ENCODE data around the gene SYCE3.

- TF ChIP-seq CTCF (IDR thresholded peaks at IDR 0.05) = no peak
- no peak for TF ChIP-seq POLR2A (IDR thresholded peaks at IDR 0.05)
Measured at GRCh38 chr22:50604256-50605001, 41.7 kb upstream of the SYCE3 start.
